Skeletal muscle tissue (tissue), 4 donors: Measurements from ENCODE around the gene SLC66A2. TPM values are rescaled to one million over a fixed set of nuclear protein-coding genes. Genes with fewer than 3 reads are reported as not detected.

ENCODE experiments used
- H3K27ac ChIP-seq: one replicate; pipeline ENCODE4 v1.7.0; 2013; ENCODE audit warnings: mild to moderate bottlenecking, low read depth, low read length, inconsistent platforms
- H3K27me3 ChIP-seq, 3 donors: one replicate each; pipeline ENCODE4 v1.7.0; 2013; ENCODE audit warnings: low read length in 3 of 3; ENCODE audit not compliant: control insufficient read depth in 3 of 3, insufficient read depth in 3 of 3
- H3K36me3 ChIP-seq, 3 donors: one replicate each; pipeline ENCODE4 v1.7.0; 2013; ENCODE audit warnings: low read length in 3 of 3; ENCODE audit not compliant: control insufficient read depth in 3 of 3, insufficient read depth in 3 of 3
- H3K4me1 ChIP-seq, 3 donors: one replicate each; pipeline ENCODE4 v1.7.0; 2013; ENCODE audit warnings: low read length in 3 of 3, mild to moderate bottlenecking in 3 of 3; ENCODE audit not compliant: control insufficient read depth in 3 of 3, insufficient read depth in 3 of 3
- H3K4me3 ChIP-seq, 3 donors: one replicate each; pipeline ENCODE4 v1.7.0; 2013; ENCODE audit warnings: low read length in 3 of 3
- H3K9ac ChIP-seq, 3 donors: one replicate each; pipeline ENCODE4 v1.7.0; 2013; ENCODE audit warnings: low read length in 3 of 3, mild to moderate bottlenecking in 3 of 3, moderate library complexity in 2 of 3, low read depth in 1 of 3
- H3K9me3 ChIP-seq, 3 donors: one replicate each; pipeline ENCODE4 v1.7.0; 2013; ENCODE audit warnings: low read length in 3 of 3; ENCODE audit not compliant: control insufficient read depth in 3 of 3
- total RNA-seq: library from RNA; depleted of rRNA; stranded (reverse); fragments of >200 nt; gene quantifications from one replicate; pipeline ENCODE4 v1.2.3, GENCODE V29; 2014
- donor health status: Osteomylitis.

Gene SLC66A2
- total RNA-seq, 1 donor from 2014 or later, result 20.4 TPM

GRCh38 chr18:79905389-79905911 is 46.0 kb downstream of the SLC66A2 start:
- no peaks in the 10 kb centered on the region for H3K9me3 ChIP-seq
- no peak overlapping the region for H3K27ac ChIP-seq

GRCh38 chr18:79904357-79905147 is 46.9 kb downstream of the SLC66A2 start:
- H3K4me3 ChIP-seq, result no peak overlapping the region
- no peaks in the 10 kb centered on the region for H3K9me3 ChIP-seq
- no peak overlapping the region for H3K27ac ChIP-seq
- H3K9ac ChIP-seq, result no peak overlapping the region
- no peaks in the 10 kb centered on the region for H3K4me1 ChIP-seq
- H3K27me3 ChIP-seq, result no peaks in the 10 kb centered on the region
- H3K36me3 ChIP-seq, result peaks cover 7 to 19% (median 9%) of the 10 kb centered on the region in 3 donors

More at GRCh38 chr18:79905389-79905911, 46.0 kb downstream of the SLC66A2 start:
- Histone ChIP-seq H3K27me3 (no peaks in the 10 kb centered on the region), H3K36me3 (peaks cover 7 to 19% (median 9%) of the 10 kb centered on the region in 3 donors), H3K4me3 (no peak overlapping the region), H3K9ac (no peak overlapping the region), H3K4me1 (no peaks in the 10 kb centered on the region)

GRCh38 chr18:79903787-79904356 is 47.6 kb downstream of the SLC66A2 start:
- H3K4me1 ChIP-seq, result no peaks in the 10 kb centered on the region
- no peaks in the 10 kb centered on the region for H3K27me3 ChIP-seq
- no peak overlapping the region for H3K4me3 ChIP-seq
- no peaks in the 10 kb centered on the region for H3K9me3 ChIP-seq
- no peak overlapping the region for H3K27ac ChIP-seq
- H3K36me3 ChIP-seq, result peaks cover 7 to 14% (median 9%) of the 10 kb centered on the region in 3 donors
- no peak overlapping the region for H3K9ac ChIP-seq

GRCh38 chr18:79903071-79903635 is 48.3 kb downstream of the SLC66A2 start:
- Histone ChIP-seq H3K36me3 (peaks cover 7 to 14% (median 9%) of the 10 kb centered on the region in 3 donors), H3K27me3 (no peaks in the 10 kb centered on the region), H3K4me1 (no peaks in the 10 kb centered on the region), H3K4me3 (no peak overlapping the region), H3K9me3 (no peaks in the 10 kb centered on the region), H3K9ac (no peak overlapping the region), H3K27ac (no peak overlapping the region)

GRCh38 chr18:79902640-79903039 is 48.8 kb downstream of the SLC66A2 start:
- H3K9ac ChIP-seq, result no peak overlapping the region
- H3K4me1 ChIP-seq, result no peaks in the 10 kb centered on the region

GRCh38 chr18:79902075-79902474 is 49.4 kb downstream of the SLC66A2 start:
- Histone ChIP-seq H3K27me3 (no peaks in the 10 kb centered on the region), H3K9ac (no peak overlapping the region), H3K4me3 (no peak overlapping the region), H3K36me3 (peaks cover 7 to 14% (median 9%) of the 10 kb centered on the region in 3 donors), H3K4me1 (no peaks in the 10 kb centered on the region), H3K9me3 (peaks cover 0 to 4% (median 0%) of the 10 kb centered on the region in 3 donors), H3K27ac (no peak overlapping the region)

More at GRCh38 chr18:79902640-79903039, 48.8 kb downstream of the SLC66A2 start:
- Histone ChIP-seq H3K4me3 (no peak overlapping the region), H3K36me3 (peaks cover 7 to 14% (median 9%) of the 10 kb centered on the region in 3 donors), H3K27ac (no peak overlapping the region), H3K9me3 (peaks cover 0 to 2% (median 0%) of the 10 kb centered on the region in 3 donors), H3K27me3 (no peaks in the 10 kb centered on the region)

GRCh38 chr18:79901665-79902064 is 49.8 kb downstream of the SLC66A2 start:
- Histone ChIP-seq H3K36me3 (peaks cover 7 to 14% (median 9%) of the 10 kb centered on the region in 3 donors), H3K4me3 (no peak overlapping the region), H3K4me1 (no peaks in the 10 kb centered on the region), H3K27ac (no peak overlapping the region), H3K9ac (no peak overlapping the region), H3K27me3 (no peaks in the 10 kb centered on the region), H3K9me3 (peaks cover 0 to 4% (median 0%) of the 10 kb centered on the region in 3 donors)

- no peaks in the 10 kb centered on the region for H3K27me3 ChIP-seq
- H3K4me3 ChIP-seq, result no peak overlapping the region
- no peak overlapping the region for H3K9ac ChIP-seq
- peaks cover 7 to 14% (median 9%) of the 10 kb centered on the region in 3 donors for H3K36me3 ChIP-seq
- H3K9me3 ChIP-seq, result peaks cover 0 to 4% (median 0%) of the 10 kb centered on the region in 3 donors
- no peaks in the 10 kb centered on the region for H3K4me1 ChIP-seq
- H3K27ac ChIP-seq, result no peak overlapping the region
These were observed 50.6 kb downstream of the SLC66A2 start for GRCh38 chr18:79900610-79901570.
